Measurements from ENCODE around the gene PCDHGB7. TPM values are rescaled to one million over a fixed set of nuclear protein-coding genes. Genes with fewer than 3 reads are reported as not detected.
A peak's percentile ranks its signal among the peaks of the same experiment; 100 is the strongest.
"Not testable (repeated sequence)": the region's sequence is repeated elsewhere in the genome, so short reads cannot be mapped to it uniquely, and the experiment has no call there.

PCDHGB7 gene
- total and polyA plus RNA-seq, 8 donors, result 10.8 to 18.1 (median 15.7) TPM

DNA sequence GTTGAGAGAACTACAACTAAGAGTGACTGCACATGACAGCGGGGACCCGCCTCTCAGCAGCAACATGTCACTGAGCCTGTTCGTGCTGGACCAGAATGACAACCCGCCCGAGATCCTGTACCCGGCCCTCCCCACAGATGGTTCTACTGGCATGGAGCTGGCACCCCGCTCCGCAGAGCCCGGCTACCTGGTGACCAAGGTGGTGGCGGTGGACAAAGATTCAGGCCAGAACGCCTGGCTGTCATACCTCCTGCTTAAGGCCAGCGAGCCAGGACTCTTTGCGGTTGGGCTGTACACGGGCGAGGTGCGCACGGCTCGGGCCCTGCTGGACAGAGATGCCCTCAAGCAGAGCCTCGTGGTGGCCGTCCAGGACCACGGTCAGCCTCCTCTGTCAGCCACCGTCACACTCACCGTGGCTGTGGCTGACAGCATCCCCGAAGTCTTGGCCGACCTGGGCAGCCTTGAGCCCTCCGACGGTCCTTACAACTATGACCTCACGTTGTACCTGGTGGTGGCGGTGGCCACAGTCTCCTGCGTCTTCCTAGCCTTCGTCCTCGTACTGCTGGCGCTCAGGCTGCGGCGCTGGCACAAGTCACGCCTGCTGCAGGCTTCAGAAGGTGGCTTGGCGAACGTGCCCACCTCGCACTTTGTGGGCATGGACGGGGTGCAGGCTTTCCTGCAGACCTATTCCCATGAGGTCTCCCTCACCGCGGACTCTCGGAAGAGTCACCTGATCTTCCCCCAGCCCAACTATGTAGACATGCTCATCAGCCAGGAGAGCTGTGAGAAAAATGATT, 32.8 kb upstream of the PCDHGB7 start:
- H3K4me1 ChIP-seq, result no peaks in the 10 kb centered on the region
- H3K4me3 ChIP-seq, result no peak overlapping the region
- no peak for TF ChIP-seq CTCF (IDR thresholded peaks at IDR 0.05)
- no peaks in the 10 kb centered on the region for H3K36me3 ChIP-seq
- DNase-seq, result no peak
- H3K9me3 ChIP-seq, result peaks cover 0 to 91% of the 10 kb centered on the region in 2 donors
- no peak for ATAC-seq
- intact Hi-C loops (cut with DNase I), result no loop called here
- H3K27ac ChIP-seq, result no peak overlapping the region
- peaks cover 14 to 90% of the 10 kb centered on the region in 2 donors for H3K27me3 ChIP-seq

DNA sequence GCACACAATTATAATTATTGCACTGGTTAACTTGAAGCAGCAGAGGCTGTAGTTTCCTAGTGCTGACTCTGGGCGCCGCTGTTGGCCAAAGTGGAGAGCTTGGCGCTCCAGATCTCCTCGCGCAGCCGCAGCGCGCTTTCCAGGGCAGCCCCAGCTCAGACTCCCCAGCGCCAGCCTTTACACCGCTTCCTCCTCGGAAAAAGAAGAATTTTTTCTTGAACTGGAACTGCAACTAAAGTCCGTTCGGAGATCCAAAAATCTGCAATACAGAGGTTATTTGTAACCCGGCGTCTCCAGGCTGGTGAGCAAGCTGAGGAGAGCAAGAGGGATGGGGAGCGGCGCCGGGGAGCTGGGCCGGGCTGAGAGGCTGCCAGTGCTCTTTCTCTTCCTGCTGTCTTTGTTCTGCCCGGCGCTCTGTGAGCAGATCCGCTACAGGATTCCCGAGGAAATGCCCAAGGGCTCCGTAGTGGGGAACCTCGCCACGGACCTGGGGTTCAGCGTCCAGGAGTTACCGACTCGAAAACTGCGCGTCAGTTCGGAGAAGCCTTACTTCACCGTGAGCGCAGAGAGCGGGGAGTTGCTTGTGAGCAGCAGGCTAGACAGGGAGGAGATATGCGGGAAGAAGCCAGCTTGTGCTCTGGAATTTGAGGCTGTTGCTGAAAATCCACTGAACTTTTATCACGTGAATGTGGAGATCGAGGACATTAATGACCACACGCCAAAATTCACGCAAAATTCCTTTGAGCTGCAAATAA, 29.7 kb upstream of the PCDHGB7 start, which contains the start of gene PCDHGB4:
Gene PCDHGB4, plus strand, starts transcription at position 142 of the 755 bp plus-strand sequence. Its CDS starts 187 bp downstream, at position 329.
- peak in 1 of 2 donors; percentile 10 for TF ChIP-seq CTCF (IDR thresholded peaks at IDR 0.05)
- H3K27me3 ChIP-seq, result peaks cover 9 to 90% of the 10 kb centered on the region in 2 donors
- H3K36me3 ChIP-seq; H3K27ac ChIP-seq; DNase-seq; H3K4me1 ChIP-seq; intact Hi-C loops (cut with DNase I); H3K4me3 ChIP-seq: not testable (repeated sequence)
- ATAC-seq, result peak; percentile 88
- peaks cover 0 to 92% of the 10 kb centered on the region in 2 donors for H3K9me3 ChIP-seq

DNA sequence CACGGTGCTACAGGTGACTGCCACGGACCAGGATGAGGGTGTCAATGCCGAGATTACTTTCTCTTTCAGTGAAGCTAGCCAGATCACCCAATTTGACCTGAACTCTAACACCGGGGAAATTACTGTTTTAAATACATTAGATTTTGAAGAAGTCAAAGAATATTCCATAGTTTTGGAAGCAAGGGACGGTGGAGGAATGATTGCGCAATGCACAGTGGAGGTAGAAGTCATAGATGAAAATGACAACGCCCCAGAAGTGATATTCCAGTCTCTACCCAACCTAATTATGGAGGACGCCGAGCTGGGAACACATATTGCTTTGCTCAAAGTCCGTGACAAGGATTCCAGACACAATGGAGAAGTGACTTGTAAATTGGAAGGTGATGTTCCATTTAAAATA, 28.8 kb upstream of the PCDHGB7 start:
- Histone ChIP-seq H3K27me3 (peaks cover 5 to 90% of the 10 kb centered on the region in 2 donors), H3K36me3 (no peaks in the 10 kb centered on the region), H3K27ac (no peak overlapping the region), H3K9me3 (peaks cover 0 to 92% of the 10 kb centered on the region in 2 donors), H3K4me1 (no peaks in the 10 kb centered on the region), H3K4me3 (no peak overlapping the region)
- ATAC-seq (no peak), DNase-seq (no peak)
- no peak for TF ChIP-seq CTCF (IDR thresholded peaks at IDR 0.05)
- intact Hi-C loops (cut with DNase I), result no loop called here

DNA sequence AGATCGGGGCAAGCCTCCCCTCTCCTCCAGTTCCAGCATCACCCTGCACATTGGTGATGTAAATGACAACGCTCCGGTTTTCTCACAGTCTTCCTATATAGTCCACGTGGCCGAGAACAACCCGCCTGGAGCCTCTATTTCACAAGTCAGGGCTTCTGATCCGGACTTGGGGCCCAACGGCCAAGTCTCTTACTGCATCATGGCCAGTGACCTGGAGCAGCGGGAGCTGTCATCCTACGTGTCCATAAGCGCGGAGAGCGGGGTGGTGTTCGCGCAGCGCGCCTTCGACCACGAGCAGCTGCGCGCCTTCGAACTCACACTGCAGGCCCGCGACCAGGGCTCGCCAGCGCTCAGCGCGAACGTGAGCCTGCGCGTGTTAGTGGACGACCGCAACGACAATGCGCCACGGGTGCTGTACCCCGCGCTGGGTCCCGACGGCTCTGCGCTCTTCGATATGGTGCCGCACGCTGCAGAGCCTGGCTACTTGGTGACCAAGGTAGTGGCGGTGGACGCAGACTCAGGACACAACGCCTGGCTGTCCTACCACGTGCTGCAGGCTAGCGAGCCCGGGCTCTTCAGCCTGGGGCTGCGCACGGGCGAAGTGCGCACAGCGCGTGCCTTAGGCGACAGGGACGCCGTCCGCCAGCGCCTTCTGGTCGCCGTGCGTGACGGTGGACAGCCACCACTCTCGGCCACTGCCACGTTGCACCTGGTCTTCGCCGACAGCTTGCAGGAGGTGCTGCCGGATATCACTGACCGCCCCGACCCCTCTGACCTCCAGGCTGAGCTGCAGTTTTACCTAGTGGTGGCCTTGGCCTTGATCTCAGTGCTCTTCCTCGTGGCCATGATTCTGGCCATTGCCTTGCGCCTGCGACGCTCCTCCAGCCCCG, 28.1 kb upstream of the PCDHGB7 start:
- DNase-seq (no peak), ATAC-seq (no peak)
- intact Hi-C loops (cut with DNase I), result loop anchor here in 1 of 2 donors (5.0 kb wide), 1 partner anchor 43 kb away; the partner anchor contains the start of gene PCDHGA12
- H3K9me3 ChIP-seq, result peaks cover 0 to 91% of the 10 kb centered on the region in 2 donors
- no peak for TF ChIP-seq CTCF (IDR thresholded peaks at IDR 0.05)
- no peaks in the 10 kb centered on the region for H3K4me1 ChIP-seq
- no peak overlapping the region for H3K4me3 ChIP-seq
- no peaks in the 10 kb centered on the region for H3K36me3 ChIP-seq
- H3K27me3 ChIP-seq, result peaks cover 5 to 90% of the 10 kb centered on the region in 2 donors
- H3K27ac ChIP-seq, result no peak overlapping the region

All from left lung (tissue), 10 donors.